PC-3 (cell line): ENCODE data around the gene ALG9.

Experiments used
- EZH2 ChIP-seq: fragments of 300-600 bp; sonication (generic); IDR thresholded peaks from one replicate; pipeline ENCODE4 v1.6.1; 2017; ENCODE audit warnings: antibody characterized with exemption, mild to moderate bottlenecking, low read length; ENCODE audit not compliant: unreplicated experiment
- EZH2phosphoT487 ChIP-seq: fragments of 300-600 bp; sonication (generic); IDR thresholded peaks from 2 replicates; pipeline ENCODE4 v1.6.1; 2018; ENCODE audit warnings: mild to moderate bottlenecking, antibody characterized with exemption, low read length, borderline replicate concordance
- TF ChIP-seq, protein P1 (sequence below): fragments of 300-600 bp; sonication (generic); conservative IDR thresholded peaks from 2 replicates; pipeline ENCODE4 v1.5.1; 2017; ENCODE audit warnings: antibody characterized with exemption, low read depth, mild to moderate bottlenecking, low read length

- TF ChIP-seq, protein P1, sequence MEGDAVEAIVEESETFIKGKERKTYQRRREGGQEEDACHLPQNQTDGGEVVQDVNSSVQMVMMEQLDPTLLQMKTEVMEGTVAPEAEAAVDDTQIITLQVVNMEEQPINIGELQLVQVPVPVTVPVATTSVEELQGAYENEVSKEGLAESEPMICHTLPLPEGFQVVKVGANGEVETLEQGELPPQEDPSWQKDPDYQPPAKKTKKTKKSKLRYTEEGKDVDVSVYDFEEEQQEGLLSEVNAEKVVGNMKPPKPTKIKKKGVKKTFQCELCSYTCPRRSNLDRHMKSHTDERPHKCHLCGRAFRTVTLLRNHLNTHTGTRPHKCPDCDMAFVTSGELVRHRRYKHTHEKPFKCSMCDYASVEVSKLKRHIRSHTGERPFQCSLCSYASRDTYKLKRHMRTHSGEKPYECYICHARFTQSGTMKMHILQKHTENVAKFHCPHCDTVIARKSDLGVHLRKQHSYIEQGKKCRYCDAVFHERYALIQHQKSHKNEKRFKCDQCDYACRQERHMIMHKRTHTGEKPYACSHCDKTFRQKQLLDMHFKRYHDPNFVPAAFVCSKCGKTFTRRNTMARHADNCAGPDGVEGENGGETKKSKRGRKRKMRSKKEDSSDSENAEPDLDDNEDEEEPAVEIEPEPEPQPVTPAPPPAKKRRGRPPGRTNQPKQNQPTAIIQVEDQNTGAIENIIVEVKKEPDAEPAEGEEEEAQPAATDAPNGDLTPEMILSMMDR = no peak
- TF ChIP-seq EZH2 (no peak), EZH2phosphoT487 (no peak)
These were observed 85.4 kb downstream of the ALG9 start for GRCh38 chr11:111785886-111786412.
